NCI-H128 (cell line): ENCODE data around the gene COLGALT1.
"Not testable (repeated sequence)": the region's sequence is repeated elsewhere in the genome, so short reads cannot be mapped to it uniquely, and the experiment has no call there.

Source experiments
- DNase-seq: peaks from one replicate; lab custom pipeline; 2025; ENCODE audit not compliant: unreplicated experiment; lab: John Stamatoyannopoulos, UW

COLGALT1 gene

GRCh38 chr19:17557466-17557865, 2.0 kb downstream of the COLGALT1 start:
- DNase-seq = no peak

- no peak for DNase-seq
Measured at GRCh38 chr19:17560205-17560595, 4.8 kb downstream of the COLGALT1 start.

- DNase-seq = no peak
Measured at GRCh38 chr19:17562097-17562496, 6.6 kb downstream of the COLGALT1 start.

- DNase-seq = no peak
Measured at GRCh38 chr19:17562561-17562960, 7.1 kb downstream of the COLGALT1 start.

GRCh38 chr19:17564781-17565180, 9.3 kb downstream of the COLGALT1 start:
- DNase-seq = no peak

GRCh38 chr19:17565611-17566010, 10.2 kb downstream of the COLGALT1 start:
- DNase-seq = no peak

GRCh38 chr19:17567940-17568339, 12.5 kb downstream of the COLGALT1 start:
- DNase-seq = no peak

GRCh38 chr19:17570291-17570690, 14.8 kb downstream of the COLGALT1 start:
- DNase-seq = not testable (repeated sequence)

GRCh38 chr19:17570791-17571190, 15.3 kb downstream of the COLGALT1 start:
- DNase-seq = no peak

GRCh38 chr19:17572638-17573037, 17.2 kb downstream of the COLGALT1 start:
- no peak for DNase-seq

GRCh38 chr19:17575871-17576757, 20.7 kb downstream of the COLGALT1 start:
- DNase-seq = no peak

- DNase-seq = no peak
Measured at GRCh38 chr19:17576758-17577456, 21.5 kb downstream of the COLGALT1 start.

- no peak for DNase-seq
Measured at GRCh38 chr19:17577457-17578097, 22.1 kb downstream of the COLGALT1 start.

- DNase-seq = no peak
Measured at GRCh38 chr19:17579661-17580244, 24.3 kb downstream of the COLGALT1 start.

GRCh38 chr19:17580470-17581144, 25.2 kb downstream of the COLGALT1 start:
- DNase-seq = no peak

- DNase-seq = no peak
Measured at GRCh38 chr19:17581211-17581874, 25.9 kb downstream of the COLGALT1 start.

GRCh38 chr19:17582613-17583012, 27.2 kb downstream of the COLGALT1 start:
- DNase-seq = no peak

GRCh38 chr19:17584132-17584531, 28.7 kb downstream of the COLGALT1 start:
- no peak for DNase-seq

GRCh38 chr19:17585395-17585794, 29.9 kb downstream of the COLGALT1 start:
- DNase-seq = not testable (repeated sequence)

GRCh38 chr19:17590866-17591265, 35.4 kb downstream of the COLGALT1 start:
- DNase-seq = no peak
